Measurements from ENCODE around the gene SNCB. TPM values are rescaled to one million over a fixed set of nuclear protein-coding genes. Genes with fewer than 3 reads are reported as not detected.
"Not testable (repeated sequence)": the region's sequence is repeated elsewhere in the genome, so short reads cannot be mapped to it uniquely, and the experiment has no call there.

Gene SNCB
- total RNA-seq, 1 donor from 2014 or later: not detected

DNA sequence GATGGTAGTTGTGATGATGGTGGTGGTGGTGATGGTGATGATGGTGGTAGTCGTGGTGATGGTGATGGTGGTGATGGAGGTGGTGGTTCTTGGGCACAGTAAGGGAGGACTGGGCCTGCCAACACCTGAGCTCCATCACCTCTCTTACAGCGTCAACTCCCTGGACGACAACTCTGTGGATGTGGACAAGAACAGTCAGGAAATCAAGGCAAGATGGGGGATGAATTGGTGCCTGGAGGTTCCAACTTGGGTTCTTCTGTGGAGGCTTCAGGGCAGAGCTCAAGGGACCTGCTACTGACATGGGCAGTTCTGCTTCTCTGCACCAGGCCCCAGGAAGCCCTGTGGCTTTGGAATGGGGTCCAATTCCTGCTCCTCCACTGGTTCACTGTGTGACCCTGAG lies 37.8 kb downstream of the SNCB start:
- H3K36me3 Mint-ChIP-seq: peaks cover 4% of the 10 kb centered on the region
- no peaks in the 10 kb centered on the region for H3K4me1 Mint-ChIP-seq
- no peaks in the 10 kb centered on the region for H3K36me3 ChIP-seq

DNA sequence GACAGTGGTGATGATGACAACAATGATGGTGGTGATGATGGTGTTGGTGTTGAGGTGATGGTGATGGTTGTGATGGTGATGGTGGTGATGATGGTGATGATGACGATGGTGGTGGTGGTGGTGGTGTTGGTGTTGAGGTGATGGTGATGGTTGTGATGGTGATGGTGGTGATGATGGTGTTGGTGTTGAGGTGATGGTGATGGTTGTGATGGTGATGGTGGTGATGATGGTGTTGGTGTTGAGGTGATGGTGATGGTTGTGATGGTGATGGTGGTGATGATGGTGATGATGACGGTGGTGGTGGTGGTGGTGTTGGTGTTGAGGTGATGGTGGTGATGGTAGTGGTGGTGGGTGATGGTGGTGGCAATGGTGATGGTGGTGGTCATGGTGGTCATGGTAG lies 38.7 kb downstream of the SNCB start:
- H4K20me1 ChIP-seq (ENCODE audit: low read depth); H3K27me3 ChIP-seq; H3K4me3 ChIP-seq; H3F3A ChIP-seq (ENCODE audit: low read depth); H3K4me3 Mint-ChIP-seq; H3K9me3 ChIP-seq (ENCODE audit: low read depth); H3K4me1 Mint-ChIP-seq; H3K9me3 Mint-ChIP-seq; H3K79me2 ChIP-seq (ENCODE audit: low read depth); H3K36me3 Mint-ChIP-seq; H3K27ac Mint-ChIP-seq; DNase-seq (ENCODE audit: low spot score); H3K4me2 ChIP-seq; H3K4me1 ChIP-seq; H3K9ac ChIP-seq; H2AFZ ChIP-seq (replicated peaks); H3K27ac ChIP-seq; H3K36me3 ChIP-seq: not testable (repeated sequence)
- H3K27me3 Mint-ChIP-seq (ENCODE audit: insufficient read depth, low read depth): peaks cover 14% of the 10 kb centered on the region

More for the DNA sequence above, 37.8 kb downstream of the SNCB start:
- Histone ChIP-seq H3K79me2 (ENCODE audit: low read depth) (no peaks in the 10 kb centered on the region), H3K4me1 (no peaks in the 10 kb centered on the region), H3K27ac (no peak overlapping the region), H3F3A (ENCODE audit: low read depth) (peaks cover 4% of the 10 kb centered on the region), H4K20me1 (ENCODE audit: low read depth) (no peaks in the 10 kb centered on the region), H3K9me3 (ENCODE audit: low read depth) (no peaks in the 10 kb centered on the region), H2AFZ (replicated peaks) (no peak overlapping the region), H3K4me2 (no peak overlapping the region), H3K9ac (no peak overlapping the region), H3K4me3 (no peak overlapping the region), H3K27me3 (peaks cover 14% of the 10 kb centered on the region)
- no peak for TF ChIP-seq EZH2 (IDR thresholded peaks at IDR 0.05)
- no peak for TF ChIP-seq EZH2phosphoT487 (IDR thresholded peaks at IDR 0.05)
- TF ChIP-seq, protein P1, sequence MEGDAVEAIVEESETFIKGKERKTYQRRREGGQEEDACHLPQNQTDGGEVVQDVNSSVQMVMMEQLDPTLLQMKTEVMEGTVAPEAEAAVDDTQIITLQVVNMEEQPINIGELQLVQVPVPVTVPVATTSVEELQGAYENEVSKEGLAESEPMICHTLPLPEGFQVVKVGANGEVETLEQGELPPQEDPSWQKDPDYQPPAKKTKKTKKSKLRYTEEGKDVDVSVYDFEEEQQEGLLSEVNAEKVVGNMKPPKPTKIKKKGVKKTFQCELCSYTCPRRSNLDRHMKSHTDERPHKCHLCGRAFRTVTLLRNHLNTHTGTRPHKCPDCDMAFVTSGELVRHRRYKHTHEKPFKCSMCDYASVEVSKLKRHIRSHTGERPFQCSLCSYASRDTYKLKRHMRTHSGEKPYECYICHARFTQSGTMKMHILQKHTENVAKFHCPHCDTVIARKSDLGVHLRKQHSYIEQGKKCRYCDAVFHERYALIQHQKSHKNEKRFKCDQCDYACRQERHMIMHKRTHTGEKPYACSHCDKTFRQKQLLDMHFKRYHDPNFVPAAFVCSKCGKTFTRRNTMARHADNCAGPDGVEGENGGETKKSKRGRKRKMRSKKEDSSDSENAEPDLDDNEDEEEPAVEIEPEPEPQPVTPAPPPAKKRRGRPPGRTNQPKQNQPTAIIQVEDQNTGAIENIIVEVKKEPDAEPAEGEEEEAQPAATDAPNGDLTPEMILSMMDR (IDR thresholded peaks at IDR 0.05): no peak
- Mint-ChIP-seq H3K27me3 (ENCODE audit: insufficient read depth, low read depth) (peaks cover 14% of the 10 kb centered on the region), H3K9me3 (no peaks in the 10 kb centered on the region), H3K4me3 (no peak overlapping the region), H3K27ac (no peak overlapping the region)
- DNase-seq (ENCODE audit: low spot score): no peak

DNA sequence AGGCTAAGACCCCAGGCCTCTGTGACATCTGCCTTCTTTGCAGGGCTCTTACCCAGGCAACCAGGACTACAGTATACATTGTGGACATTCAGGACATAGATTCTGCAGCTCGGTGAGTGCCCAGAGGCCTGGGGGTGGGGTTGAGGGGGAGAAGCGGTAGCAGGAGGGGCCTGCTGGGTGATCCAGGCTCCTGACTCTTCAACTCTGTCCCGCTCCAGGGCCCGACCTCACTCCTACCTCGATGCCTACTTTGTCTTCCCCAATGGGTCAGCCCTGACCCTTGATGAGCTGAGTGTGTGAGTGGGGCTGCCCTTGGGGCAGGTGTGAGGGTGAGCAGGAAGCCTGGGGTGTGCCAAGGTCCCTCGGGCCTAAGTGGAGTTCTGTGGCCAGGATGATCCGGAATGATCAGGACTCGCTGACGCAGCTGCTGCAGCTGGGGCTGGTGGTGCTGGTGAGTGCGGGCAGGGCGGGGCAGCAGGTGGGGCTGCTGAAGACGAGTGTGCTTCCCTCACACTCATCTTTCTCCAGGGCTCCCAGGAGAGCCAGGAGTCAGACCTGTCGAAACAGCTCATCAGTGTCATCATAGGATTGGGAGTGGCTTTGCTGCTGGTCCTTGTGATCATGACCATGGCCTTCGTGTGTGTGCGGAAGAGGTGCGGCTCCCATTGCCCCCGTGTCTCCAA lies 40.2 kb downstream of the SNCB start:
- peaks cover 4% of the 10 kb centered on the region for H3K9me3 Mint-ChIP-seq
- Histone ChIP-seq H3K4me2 (no peak overlapping the region), H3K4me1 (no peaks in the 10 kb centered on the region), H3K9me3 (ENCODE audit: low read depth) (peaks cover 3% of the 10 kb centered on the region), H2AFZ (replicated peaks) (no peak overlapping the region), H3F3A (ENCODE audit: low read depth) (peaks cover 4% of the 10 kb centered on the region), H3K79me2 (ENCODE audit: low read depth) (no peaks in the 10 kb centered on the region), H4K20me1 (ENCODE audit: low read depth) (no peaks in the 10 kb centered on the region), H3K36me3 (no peaks in the 10 kb centered on the region), H3K4me3 (no peak overlapping the region), H3K27ac (no peak overlapping the region), H3K9ac (no peak overlapping the region), H3K27me3 (no peaks in the 10 kb centered on the region)
- no peak overlapping the region for H3K27ac Mint-ChIP-seq
- H3K4me3 Mint-ChIP-seq: no peak overlapping the region
- peaks cover 14% of the 10 kb centered on the region for H3K27me3 Mint-ChIP-seq (ENCODE audit: insufficient read depth, low read depth)
- DNase-seq (ENCODE audit: low spot score): no peak
- H3K4me1 Mint-ChIP-seq: no peaks in the 10 kb centered on the region
- H3K36me3 Mint-ChIP-seq: peaks cover 4% of the 10 kb centered on the region
- TF ChIP-seq, protein P1 (IDR thresholded peaks at IDR 0.05): no peak
- TF ChIP-seq EZH2phosphoT487 (IDR thresholded peaks at IDR 0.05) (no peak), EZH2 (IDR thresholded peaks at IDR 0.05) (no peak)

GRCh38 chr5:176589039-176589769 lies 41.1 kb downstream of the SNCB start:
- H4K20me1 ChIP-seq (ENCODE audit: low read depth): no peaks in the 10 kb centered on the region
- H3K4me2 ChIP-seq: no peak overlapping the region
- H3K4me1 Mint-ChIP-seq: no peaks in the 10 kb centered on the region
- no peak overlapping the region for H3K27ac ChIP-seq
- H3F3A ChIP-seq (ENCODE audit: low read depth): peaks cover 4% of the 10 kb centered on the region
- peaks cover 4% of the 10 kb centered on the region for H3K9me3 Mint-ChIP-seq
- H3K4me3 ChIP-seq: no peak overlapping the region
- H3K36me3 ChIP-seq: no peaks in the 10 kb centered on the region
- H3K27ac Mint-ChIP-seq: no peak overlapping the region
- H3K4me1 ChIP-seq: no peaks in the 10 kb centered on the region
- H3K27me3 Mint-ChIP-seq (ENCODE audit: insufficient read depth, low read depth): peaks cover 14% of the 10 kb centered on the region
- H3K27me3 ChIP-seq: no peaks in the 10 kb centered on the region
- H2AFZ ChIP-seq (replicated peaks): no peak overlapping the region
- no peak overlapping the region for H3K4me3 Mint-ChIP-seq
- no peak overlapping the region for H3K9ac ChIP-seq
- no peaks in the 10 kb centered on the region for H3K79me2 ChIP-seq (ENCODE audit: low read depth)
- peaks cover 6% of the 10 kb centered on the region for H3K9me3 ChIP-seq (ENCODE audit: low read depth)
- H3K36me3 Mint-ChIP-seq: peaks cover 4% of the 10 kb centered on the region
- DNase-seq (ENCODE audit: low spot score): no peak
- TF ChIP-seq EZH2 (IDR thresholded peaks at IDR 0.05) (no peak), EZH2phosphoT487 (IDR thresholded peaks at IDR 0.05) (no peak)
- TF ChIP-seq, protein P1 (IDR thresholded peaks at IDR 0.05): no peak
